HEK293 (cell line): Measurements from ENCODE around the gene FAM149B1.

Experiments
- CTCF ChIA-PET: fragments of 350-600 bp; formaldehyde crosslinking; extraction: SDS; loops from one replicate; lab custom pipeline; 2021; ENCODE audit warnings: antibody characterized with exemption; lab: Yijun Ruan, JAX
- POLR2A ChIA-PET: fragments of 300-600 bp; formaldehyde crosslinking; extraction: SDS; loops from one replicate; lab custom pipeline; 2020; ENCODE audit warnings: antibody characterized with exemption, inconsistent platforms; lab: Yijun Ruan, JAX
- H3K27ac ChIP-seq: fragments of 200-500 bp; sonication (Bioruptor generic); 2 replicates; pipeline ENCODE4 v1.5.1; 2014; ENCODE audit warnings: low read depth, low read length, control low read depth, inconsistent platforms; ENCODE audit errors: extremely low read depth
- H3K36me3 ChIP-seq, 2 experiments: fragments of 200-500 bp in 1 of 2; sonication (Bioruptor generic) in 1 of 2; 1 replicate in 1 of 2; 2 replicates in 1 of 2; pipeline ENCODE4 v1.5.1; 2014 to 2017; ENCODE audit warnings: inconsistent platforms in 2 of 2, low read length in 2 of 2; ENCODE audit not compliant: control insufficient read depth in 2 of 2, insufficient read depth in 1 of 2
- H3K4me1 ChIP-seq: fragments of 200-500 bp; sonication (Bioruptor generic); 2 replicates; pipeline ENCODE4 v1.5.1; 2014; ENCODE audit warnings: mild to moderate bottlenecking, low read length, inconsistent platforms; ENCODE audit not compliant: control insufficient read depth, insufficient read depth
- H3K4me3 ChIP-seq: 2 replicates; pipeline ENCODE4 v1.5.1; 2011; ENCODE audit warnings: low read depth, mild to moderate bottlenecking, control low read depth, low read length, moderate library complexity
- H3K9me3 ChIP-seq: fragments of 200-500 bp; sonication (Bioruptor generic); 2 replicates; pipeline ENCODE4 v1.5.1; 2014; ENCODE audit warnings: low read depth, low read length, inconsistent platforms; ENCODE audit not compliant: control insufficient read depth, insufficient read depth
- ATF2 ChIP-seq: fragments of 450-650 bp; formaldehyde crosslinking; IDR thresholded peaks from 2 replicates; pipeline ENCODE4 v1.5.1; 2016; ENCODE audit warnings: missing biosample characterization, missing genetic modification characterization, low read depth
- BCL11B ChIP-seq: fragments of 450-650 bp; formaldehyde crosslinking; IDR thresholded peaks from 2 replicates; pipeline ENCODE4 v1.5.1; 2016; ENCODE audit warnings: low read depth, missing biosample characterization, missing genetic modification characterization
- ELK4 ChIP-seq: IDR thresholded peaks from 2 replicates; pipeline ENCODE4 v1.6.1; 2011; ENCODE audit warnings: mild to moderate bottlenecking, low read depth, low read length, borderline replicate concordance
- KLF8 ChIP-seq: fragments of 450-650 bp; formaldehyde crosslinking; IDR thresholded peaks from 2 replicates; pipeline ENCODE4 v1.5.1; 2016; ENCODE audit warnings: missing biosample characterization, missing genetic modification characterization
- SALL2 ChIP-seq: fragments of 450-650 bp; formaldehyde crosslinking; IDR thresholded peaks from 2 replicates; pipeline ENCODE4 v1.5.0; 2017; ENCODE audit warnings: missing biosample characterization, mild to moderate bottlenecking, missing genetic modification characterization, borderline replicate concordance
- SCRT1 ChIP-seq: fragments of 450-650 bp; formaldehyde crosslinking; IDR thresholded peaks from 2 replicates; pipeline ENCODE4 v1.5.1; 2016; ENCODE audit warnings: missing biosample characterization, missing genetic modification characterization, borderline replicate concordance
- TSHZ1 ChIP-seq: fragments of 450-650 bp; formaldehyde crosslinking; IDR thresholded peaks from 2 replicates; pipeline ENCODE4 v1.5.1; 2016; ENCODE audit warnings: missing biosample characterization, missing genetic modification characterization, borderline replicate concordance
- ZEB2 ChIP-seq: fragments of 450-650 bp; formaldehyde crosslinking; IDR thresholded peaks from 2 replicates; pipeline ENCODE4 v1.5.1; 2016; ENCODE audit warnings: missing biosample characterization, missing genetic modification characterization
- ZFP37 ChIP-seq: fragments of 450-650 bp; formaldehyde crosslinking; IDR thresholded peaks from 2 replicates; pipeline ENCODE4 v1.5.1; 2016; ENCODE audit warnings: missing biosample characterization, missing genetic modification characterization
- ZNF140 ChIP-seq: fragments of 450-650 bp; formaldehyde crosslinking; IDR thresholded peaks from 2 replicates; pipeline ENCODE4 v1.5.1; 2016; ENCODE audit warnings: missing biosample characterization, missing genetic modification characterization
- ZNF157 ChIP-seq: fragments of 450-650 bp; formaldehyde crosslinking; IDR thresholded peaks from 2 replicates; pipeline ENCODE4 v1.5.1; 2016; ENCODE audit warnings: missing biosample characterization, missing genetic modification characterization
- ZNF16 ChIP-seq: fragments of 450-650 bp; formaldehyde crosslinking; IDR thresholded peaks from 2 replicates; pipeline ENCODE4 v1.5.1; 2016; ENCODE audit warnings: low read depth, missing biosample characterization, missing genetic modification characterization
- ZNF175 ChIP-seq: fragments of 450-650 bp; formaldehyde crosslinking; IDR thresholded peaks from 2 replicates; pipeline ENCODE4 v1.5.1; 2016; ENCODE audit warnings: missing biosample characterization, missing genetic modification characterization
- ZNF223 ChIP-seq: fragments of 450-650 bp; formaldehyde crosslinking; IDR thresholded peaks from 2 replicates; pipeline ENCODE4 v1.5.1; 2016; ENCODE audit warnings: missing biosample characterization, missing genetic modification characterization
- ZNF23 ChIP-seq: fragments of 450-650 bp; formaldehyde crosslinking; IDR thresholded peaks from 2 replicates; pipeline ENCODE4 v1.5.1; 2016; ENCODE audit warnings: missing biosample characterization, missing genetic modification characterization, borderline replicate concordance
- ZNF324 ChIP-seq: fragments of 450-650 bp; formaldehyde crosslinking; IDR thresholded peaks from 2 replicates; pipeline ENCODE4 v1.5.1; 2016; ENCODE audit warnings: missing biosample characterization, missing genetic modification characterization
- ZNF335 ChIP-seq: fragments of 450-650 bp; formaldehyde crosslinking; conservative IDR thresholded peaks from 2 replicates; pipeline ENCODE4 v1.5.1; 2016; ENCODE audit warnings: missing biosample characterization, missing genetic modification characterization
- ZNF426 ChIP-seq: fragments of 450-650 bp; formaldehyde crosslinking; IDR thresholded peaks from 2 replicates; pipeline ENCODE4 v1.5.1; 2017; ENCODE audit warnings: missing biosample characterization, missing genetic modification characterization, mild to moderate bottlenecking, inconsistent platforms, moderate library complexity
- ZNF501 ChIP-seq: fragments of 450-650 bp; formaldehyde crosslinking; IDR thresholded peaks from 2 replicates; pipeline ENCODE4 v1.5.1; 2016; ENCODE audit warnings: missing biosample characterization, missing genetic modification characterization
- ZNF548 ChIP-seq: fragments of 450-650 bp; formaldehyde crosslinking; IDR thresholded peaks from 2 replicates; pipeline ENCODE4 v1.5.1; 2016; ENCODE audit warnings: missing biosample characterization, missing genetic modification characterization
- ZNF623 ChIP-seq: fragments of 450-650 bp; formaldehyde crosslinking; IDR thresholded peaks from 2 replicates; pipeline ENCODE4 v1.5.1; 2016; ENCODE audit warnings: missing biosample characterization, missing genetic modification characterization
- ZNF629 ChIP-seq: fragments of 450-650 bp; formaldehyde crosslinking; IDR thresholded peaks from 2 replicates; pipeline ENCODE4 v1.5.1; 2017; ENCODE audit warnings: missing biosample characterization, missing genetic modification characterization
- ZNF660 ChIP-seq: fragments of 450-650 bp; IDR thresholded peaks from 2 replicates; pipeline ENCODE4 v1.5.1; 2018; ENCODE audit warnings: missing biosample characterization, mild to moderate bottlenecking, missing genetic modification characterization
- ZNF677 ChIP-seq: fragments of 450-650 bp; IDR thresholded peaks from 2 replicates; pipeline ENCODE4 v1.5.0; 2018; ENCODE audit warnings: missing biosample characterization, mild to moderate bottlenecking, missing genetic modification characterization, moderate library complexity
- ZNF701 ChIP-seq: fragments of 450-650 bp; formaldehyde crosslinking; IDR thresholded peaks from 2 replicates; pipeline ENCODE4 v1.5.1; 2016; ENCODE audit warnings: missing biosample characterization, missing genetic modification characterization
- ZNF792 ChIP-seq: fragments of 450-650 bp; formaldehyde crosslinking; IDR thresholded peaks from 2 replicates; pipeline ENCODE4 v1.5.1; 2016; ENCODE audit warnings: missing biosample characterization, missing genetic modification characterization
- ZNF843 ChIP-seq: fragments of 450-650 bp; formaldehyde crosslinking; IDR thresholded peaks from 2 replicates; pipeline ENCODE4 v1.5.1; 2016; ENCODE audit warnings: missing biosample characterization, missing genetic modification characterization
- ZXDB ChIP-seq: fragments of 450-650 bp; formaldehyde crosslinking; IDR thresholded peaks from 2 replicates; pipeline ENCODE4 v1.5.1; 2016; ENCODE audit warnings: missing biosample characterization, missing genetic modification characterization
- TF ChIP-seq, protein P1 (sequence below): fragments of 450-650 bp; formaldehyde crosslinking; IDR thresholded peaks from 2 replicates; pipeline ENCODE4 v1.5.1; 2016; ENCODE audit warnings: missing biosample characterization, missing genetic modification characterization

FAM149B1 gene

GRCh38 chr10:73190188-73190587 lies 22.3 kb downstream of the FAM149B1 start (continued):
- no peak for TF ChIP-seq TSHZ1 (tag by site-specific recombination)
- TF ChIP-seq ZXDB (tag by site-specific recombination), result no peak
- no peak for TF ChIP-seq ZNF16

DNA sequence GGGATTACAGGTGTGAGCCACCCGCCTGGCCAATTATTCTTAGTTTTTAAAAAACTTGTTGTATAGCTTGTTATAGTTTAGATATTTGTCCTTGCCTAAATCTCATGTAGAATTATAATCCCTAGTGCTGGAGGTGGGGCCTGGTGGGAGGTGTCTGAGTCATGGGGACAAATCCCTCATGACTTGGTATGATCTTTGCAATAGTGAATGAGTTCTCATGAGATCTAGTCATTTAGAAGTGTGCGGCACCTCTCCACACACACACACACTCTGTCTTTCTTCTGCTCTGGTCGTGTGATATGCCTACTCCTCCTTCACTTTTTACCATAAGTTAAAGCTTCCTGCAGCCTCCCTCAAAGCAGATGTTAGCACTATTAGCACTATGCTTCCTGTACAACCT lies 37.2 kb downstream of the FAM149B1 start:
- H3K27ac ChIP-seq, result no peak overlapping the region
- ChIA-PET POLR2A (no interaction called here), CTCF (interaction anchor here (0.6 to 1.3 kb wide), 2 partner anchors 13 to 337 kb away, joined by 3 to 8 read pairs; no protein-coding TSS in a partner anchor)
- peaks cover 0 to 23% of the 10 kb centered on the region in 2 experiments; a peak in 1 of 3 replicates for H3K36me3 ChIP-seq
- H3K4me1 ChIP-seq, result no peaks in the 10 kb centered on the region
- TF ChIP-seq, protein P1, sequence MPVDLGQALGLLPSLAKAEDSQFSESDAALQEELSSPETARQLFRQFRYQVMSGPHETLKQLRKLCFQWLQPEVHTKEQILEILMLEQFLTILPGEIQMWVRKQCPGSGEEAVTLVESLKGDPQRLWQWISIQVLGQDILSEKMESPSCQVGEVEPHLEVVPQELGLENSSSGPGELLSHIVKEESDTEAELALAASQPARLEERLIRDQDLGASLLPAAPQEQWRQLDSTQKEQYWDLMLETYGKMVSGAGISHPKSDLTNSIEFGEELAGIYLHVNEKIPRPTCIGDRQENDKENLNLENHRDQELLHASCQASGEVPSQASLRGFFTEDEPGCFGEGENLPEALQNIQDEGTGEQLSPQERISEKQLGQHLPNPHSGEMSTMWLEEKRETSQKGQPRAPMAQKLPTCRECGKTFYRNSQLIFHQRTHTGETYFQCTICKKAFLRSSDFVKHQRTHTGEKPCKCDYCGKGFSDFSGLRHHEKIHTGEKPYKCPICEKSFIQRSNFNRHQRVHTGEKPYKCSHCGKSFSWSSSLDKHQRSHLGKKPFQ (tag by site-specific recombination), result no peak
- TF ChIP-seq ZNF548 (tag by site-specific recombination), result no peak
- TF ChIP-seq ZNF792, result no peak
- TF ChIP-seq ZNF324 (tag by site-specific recombination), result no peak
- no peak for TF ChIP-seq ZNF501 (tag by site-specific recombination)
- no peak for TF ChIP-seq ZNF426 (tag by site-specific recombination)
- no peak for TF ChIP-seq ZFP37
- no peak for TF ChIP-seq ZNF223 (tag by site-specific recombination)
- no peak for TF ChIP-seq ELK4
- no peak for TF ChIP-seq SALL2 (tag by site-specific recombination)
- no peak for TF ChIP-seq ZNF175 (tag by site-specific recombination)
- no peak for TF ChIP-seq ZNF23 (tag by site-specific recombination)
- no peak for TF ChIP-seq ZNF660 (tag by site-specific recombination)
- no peak for TF ChIP-seq ZNF623
- TF ChIP-seq ZNF335 (tag by site-specific recombination), result no peak
- TF ChIP-seq, all 188 proteins: peak for 0
- Histone ChIP-seq H3K4me3 (no peak overlapping the region), H3K9me3 (no peaks in the 10 kb centered on the region)

DNA sequence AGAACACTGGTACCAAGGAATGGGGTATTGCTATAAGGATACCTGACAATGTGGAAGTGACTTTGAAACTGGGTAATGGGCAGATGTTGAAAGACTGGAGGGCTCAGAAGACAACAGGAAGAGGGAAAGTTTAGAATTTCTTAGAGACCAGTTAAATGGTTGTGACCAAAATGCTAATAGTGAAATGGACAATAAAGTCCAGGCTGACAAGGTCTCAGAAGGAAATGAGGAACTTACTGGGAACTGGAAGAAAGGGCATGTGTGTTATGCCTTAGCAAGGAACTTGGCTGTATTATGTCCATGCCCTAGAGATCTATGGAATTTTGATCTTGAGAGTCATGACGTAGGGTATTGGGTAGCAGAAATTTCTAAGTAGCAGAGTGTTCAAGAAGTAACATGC lies 38.0 kb downstream of the FAM149B1 start:
- no peak overlapping the region for H3K4me3 ChIP-seq
- H3K27ac ChIP-seq, result no peak overlapping the region
- H3K36me3 ChIP-seq, result peaks cover 0 to 28% of the 10 kb centered on the region in 2 experiments; a peak in 1 of 3 replicates
- CTCF ChIA-PET, result interaction anchor here (0.6 to 1.3 kb wide), 2 partner anchors 12 to 21 kb away, joined by 3 to 8 read pairs; no protein-coding TSS in a partner anchor
- POLR2A ChIA-PET, result no interaction called here
- H3K4me1 ChIP-seq, result no peaks in the 10 kb centered on the region
- H3K9me3 ChIP-seq, result no peaks in the 10 kb centered on the region
- TF ChIP-seq ZNF701 (tag by site-specific recombination) (no peak), ZFP37 (no peak), ZNF157 (tag by site-specific recombination) (no peak), ZNF629 (no peak), ZEB2 (no peak), ZNF677 (tag by site-specific recombination) (no peak), ZNF843 (tag by site-specific recombination) (no peak), BCL11B (tag by site-specific recombination) (no peak), ATF2 (tag by site-specific recombination) (no peak), ZNF140 (no peak), KLF8 (tag by site-specific recombination) (no peak), SCRT1 (tag by site-specific recombination) (no peak)
